ENCODE measurements around the gene AK1. TPM values are rescaled to one million over a fixed set of nuclear protein-coding genes. Genes with fewer than 3 reads are reported as not detected.

Gene AK1
- total and polyA plus RNA-seq, 9 of the 15 experiments (the other 6 are each of a cell fraction or from before 2014, with no cell fraction given): 10.1 to 71.8 (median 39.0) TPM

DNA sequence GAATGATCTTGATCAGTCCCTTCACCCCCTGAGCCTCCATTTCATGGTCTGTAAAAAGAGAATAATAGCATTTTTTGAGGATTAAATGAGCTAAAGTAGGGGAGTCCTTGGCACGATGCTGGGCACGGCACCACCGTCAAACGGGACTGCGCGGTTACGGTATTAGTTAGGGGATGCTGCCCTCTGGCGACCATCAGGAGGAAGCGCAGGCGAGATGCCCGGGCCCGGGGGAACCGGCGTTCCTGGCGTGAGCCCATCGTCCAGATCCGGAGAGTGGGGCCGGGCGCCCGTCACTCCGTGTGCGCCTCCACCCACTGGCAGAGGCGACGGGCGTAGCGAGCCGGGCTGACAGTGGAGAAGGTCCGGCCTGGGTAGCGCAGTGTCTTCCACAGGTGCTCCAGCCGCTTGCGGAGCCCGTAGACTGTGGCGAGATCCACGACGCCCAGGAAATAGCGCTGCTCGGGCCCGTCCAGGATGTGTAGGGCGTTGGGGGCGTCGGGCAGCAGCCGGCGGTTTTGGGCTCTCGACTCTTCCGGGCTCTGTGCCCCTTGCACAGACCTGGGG is 44.2 kb upstream of the AK1 start (continued):
- TF ChIP-seq RBM34 (IDR thresholded peaks at IDR 0.05; ENCODE audit: borderline replicate concordance, insufficient read depth, low read length) (no peak), ZKSCAN1 (IDR thresholded peaks at IDR 0.05; ENCODE audit: low read depth, low read length) (0 out of 2 replicates have a peak, but pooled peaks have one; percentile 48), JUND (IDR thresholded peaks at IDR 0.05; ENCODE audit: borderline replicate concordance, low read depth, low read length) (peak; percentile 49; the same call in 1 of the 2 replicates), JUND (tag; IDR thresholded peaks at IDR 0.05; ENCODE audit: borderline replicate concordance, low read depth, low read length) (no peak), ARID2 (IDR thresholded peaks at IDR 0.05) (peak; percentile 80), ZNF444 (CRISPR knock-in tag; IDR thresholded peaks at IDR 0.05) (no peak), KHSRP (IDR thresholded peaks at IDR 0.05) (no peak), ZNF3 (CRISPR knock-in tag; IDR thresholded peaks at IDR 0.05) (no peak), KDM4B (IDR thresholded peaks at IDR 0.05; ENCODE audit: borderline replicate concordance in 2 of 2, low read depth in 1 of 2) (no peak), POLR3A (IDR thresholded peaks at IDR 0.05; ENCODE audit: borderline replicate concordance, extremely low read depth, insufficient read depth, insufficient read length) (no peak), PML (IDR thresholded peaks at IDR 0.05; ENCODE audit: low read length) (no peak), FIP1L1 (IDR thresholded peaks at IDR 0.05; ENCODE audit: low read depth, low read length, poor library complexity, severe bottlenecking) (no peak), HDGF (IDR thresholded peaks at IDR 0.05) (no peak), CBFA2T3 (IDR thresholded peaks at IDR 0.05) (no peak), RAD51 (IDR thresholded peaks at IDR 0.05; ENCODE audit: borderline replicate concordance, low read depth) (no peak)
- TF ChIP-seq, protein P1, sequence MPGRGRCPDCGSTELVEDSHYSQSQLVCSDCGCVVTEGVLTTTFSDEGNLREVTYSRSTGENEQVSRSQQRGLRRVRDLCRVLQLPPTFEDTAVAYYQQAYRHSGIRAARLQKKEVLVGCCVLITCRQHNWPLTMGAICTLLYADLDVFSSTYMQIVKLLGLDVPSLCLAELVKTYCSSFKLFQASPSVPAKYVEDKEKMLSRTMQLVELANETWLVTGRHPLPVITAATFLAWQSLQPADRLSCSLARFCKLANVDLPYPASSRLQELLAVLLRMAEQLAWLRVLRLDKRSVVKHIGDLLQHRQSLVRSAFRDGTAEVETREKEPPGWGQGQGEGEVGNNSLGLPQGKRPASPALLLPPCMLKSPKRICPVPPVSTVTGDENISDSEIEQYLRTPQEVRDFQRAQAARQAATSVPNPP (IDR thresholded peaks at IDR 0.05; ENCODE audit: borderline replicate concordance, insufficient read depth, insufficient read length): no peak
- TF ChIP-seq, protein P2, sequence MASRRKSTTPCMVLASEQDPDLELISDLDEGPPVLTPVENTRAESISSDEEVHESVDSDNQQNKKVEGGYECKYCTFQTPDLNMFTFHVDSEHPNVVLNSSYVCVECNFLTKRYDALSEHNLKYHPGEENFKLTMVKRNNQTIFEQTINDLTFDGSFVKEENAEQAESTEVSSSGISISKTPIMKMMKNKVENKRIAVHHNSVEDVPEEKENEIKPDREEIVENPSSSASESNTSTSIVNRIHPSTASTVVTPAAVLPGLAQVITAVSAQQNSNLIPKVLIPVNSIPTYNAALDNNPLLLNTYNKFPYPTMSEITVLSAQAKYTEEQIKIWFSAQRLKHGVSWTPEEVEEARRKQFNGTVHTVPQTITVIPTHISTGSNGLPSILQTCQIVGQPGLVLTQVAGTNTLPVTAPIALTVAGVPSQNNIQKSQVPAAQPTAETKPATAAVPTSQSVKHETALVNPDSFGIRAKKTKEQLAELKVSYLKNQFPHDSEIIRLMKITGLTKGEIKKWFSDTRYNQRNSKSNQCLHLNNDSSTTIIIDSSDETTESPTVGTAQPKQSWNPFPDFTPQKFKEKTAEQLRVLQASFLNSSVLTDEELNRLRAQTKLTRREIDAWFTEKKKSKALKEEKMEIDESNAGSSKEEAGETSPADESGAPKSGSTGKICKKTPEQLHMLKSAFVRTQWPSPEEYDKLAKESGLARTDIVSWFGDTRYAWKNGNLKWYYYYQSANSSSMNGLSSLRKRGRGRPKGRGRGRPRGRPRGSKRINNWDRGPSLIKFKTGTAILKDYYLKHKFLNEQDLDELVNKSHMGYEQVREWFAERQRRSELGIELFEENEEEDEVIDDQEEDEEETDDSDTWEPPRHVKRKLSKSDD (conservative IDR thresholded peaks at IDR 0.05; ENCODE audit: low read length): no peak
- TF ChIP-seq, protein P3, sequence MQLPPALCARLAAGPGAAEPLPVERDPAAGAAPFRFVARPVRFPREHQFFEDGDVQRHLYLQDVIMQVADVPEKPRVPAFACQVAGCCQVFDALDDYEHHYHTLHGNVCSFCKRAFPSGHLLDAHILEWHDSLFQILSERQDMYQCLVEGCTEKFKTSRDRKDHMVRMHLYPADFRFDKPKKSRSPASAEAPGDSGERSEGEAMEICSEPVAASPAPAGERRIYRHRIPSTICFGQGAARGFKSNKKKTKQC (CRISPR knock-in tag; IDR thresholded peaks at IDR 0.05): no peak
- TF ChIP-seq, protein P4, sequence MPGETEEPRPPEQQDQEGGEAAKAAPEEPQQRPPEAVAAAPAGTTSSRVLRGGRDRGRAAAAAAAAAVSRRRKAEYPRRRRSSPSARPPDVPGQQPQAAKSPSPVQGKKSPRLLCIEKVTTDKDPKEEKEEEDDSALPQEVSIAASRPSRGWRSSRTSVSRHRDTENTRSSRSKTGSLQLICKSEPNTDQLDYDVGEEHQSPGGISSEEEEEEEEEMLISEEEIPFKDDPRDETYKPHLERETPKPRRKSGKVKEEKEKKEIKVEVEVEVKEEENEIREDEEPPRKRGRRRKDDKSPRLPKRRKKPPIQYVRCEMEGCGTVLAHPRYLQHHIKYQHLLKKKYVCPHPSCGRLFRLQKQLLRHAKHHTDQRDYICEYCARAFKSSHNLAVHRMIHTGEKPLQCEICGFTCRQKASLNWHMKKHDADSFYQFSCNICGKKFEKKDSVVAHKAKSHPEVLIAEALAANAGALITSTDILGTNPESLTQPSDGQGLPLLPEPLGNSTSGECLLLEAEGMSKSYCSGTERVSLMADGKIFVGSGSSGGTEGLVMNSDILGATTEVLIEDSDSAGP (CRISPR knock-in tag; IDR thresholded peaks at IDR 0.05): 0 out of 2 replicates have a peak, but pooled peaks have one; percentile 32
